DMS153 (cell line): ENCODE data around the gene RIMBP2.

Experiments
- DNase-seq: peaks from one replicate; lab custom pipeline; 2025; lab: John Stamatoyannopoulos, UW

Gene RIMBP2

DNA sequence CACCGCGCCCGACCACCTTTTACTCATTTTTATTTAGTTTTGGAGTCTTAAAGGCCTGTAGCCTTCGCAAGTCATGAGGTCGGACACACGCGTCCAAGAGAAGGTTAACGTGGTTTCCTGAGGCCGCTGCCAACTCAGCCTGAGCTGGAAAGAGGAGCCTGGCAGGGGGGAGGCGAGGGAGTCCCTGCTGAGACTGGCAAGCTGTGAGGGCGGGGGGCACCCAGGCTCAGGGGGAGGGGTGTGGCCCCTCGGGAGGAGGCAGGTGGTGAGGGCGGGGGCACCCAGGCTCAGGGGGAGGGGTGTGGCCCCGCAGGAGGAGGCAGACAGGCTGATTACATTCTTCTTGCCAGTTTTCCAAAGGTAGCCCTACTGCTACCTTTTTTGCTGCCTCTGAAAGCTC, 235.2 kb downstream of the RIMBP2 start:
- DNase-seq = no peak

GRCh38 chr12:130480231-130480630, 235.9 kb downstream of the RIMBP2 start:
- no peak for DNase-seq

- no peak for DNase-seq
These were observed 236.5 kb downstream of the RIMBP2 start for GRCh38 chr12:130479401-130480125.

- no peak for DNase-seq
These were observed 237.3 kb downstream of the RIMBP2 start for GRCh38 chr12:130478786-130479185.

- no peak for DNase-seq
These were observed 238.4 kb downstream of the RIMBP2 start for GRCh38 chr12:130477701-130478100.

GRCh38 chr12:130477266-130477665, 238.8 kb downstream of the RIMBP2 start:
- no peak for DNase-seq

GRCh38 chr12:130476451-130477135, 239.5 kb downstream of the RIMBP2 start:
- DNase-seq = no peak

DNA sequence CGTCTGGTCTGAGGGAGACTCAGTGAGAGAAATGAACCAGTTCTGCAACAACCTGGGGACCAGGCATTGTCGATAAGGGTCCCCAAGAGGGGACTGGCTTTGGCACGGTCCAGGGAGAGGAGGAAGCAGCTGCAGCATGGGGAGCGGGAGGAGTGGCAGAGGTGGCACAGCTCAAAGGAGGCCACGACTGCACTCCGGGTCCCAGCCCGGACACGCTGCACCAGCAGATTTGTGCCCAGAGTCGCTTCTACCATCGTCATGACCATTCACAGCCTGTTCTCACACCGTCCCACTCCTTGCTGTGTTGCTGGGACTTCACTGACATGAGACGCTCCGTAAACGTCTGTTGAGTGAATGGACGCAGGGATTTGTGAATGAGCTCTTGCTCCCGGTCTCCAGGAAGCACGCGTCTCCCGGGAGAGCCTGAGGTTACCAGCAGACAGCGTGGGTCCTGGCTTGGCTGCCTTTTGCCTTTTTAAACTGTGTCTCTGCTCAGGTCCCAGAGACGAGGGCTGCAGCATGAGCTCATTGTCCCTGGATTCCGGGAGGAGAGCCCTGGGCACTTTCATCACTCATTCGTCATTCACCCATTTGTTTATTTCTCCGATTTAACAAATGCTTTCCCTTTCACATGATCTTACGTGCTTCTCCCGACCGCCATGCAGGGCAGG, 241.4 kb downstream of the RIMBP2 start:
- no peak for DNase-seq

- DNase-seq = no peak
These were observed 242.8 kb downstream of the RIMBP2 start for GRCh38 chr12:130473266-130473665.

DNA sequence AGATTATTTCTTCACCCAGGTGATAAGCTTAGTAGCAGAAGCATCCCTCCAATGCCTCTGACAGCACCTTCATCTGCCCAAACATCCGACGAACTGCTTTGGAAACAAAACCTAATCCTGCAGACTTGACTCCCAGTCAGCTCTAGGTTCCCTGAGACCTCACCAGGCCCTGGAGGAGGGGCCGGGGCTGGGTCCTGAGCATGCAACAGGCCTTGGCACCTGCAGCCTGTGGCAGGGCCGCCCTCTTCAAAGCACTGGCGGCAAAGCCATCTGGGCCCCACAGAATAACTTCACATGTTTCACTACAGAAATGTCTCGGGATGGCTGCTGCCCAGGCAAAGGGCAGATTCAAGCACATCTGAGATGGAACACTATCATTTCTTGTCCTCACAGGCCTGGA, 245.1 kb downstream of the RIMBP2 start:
- DNase-seq = no peak

GRCh38 chr12:130469552-130469951, 246.5 kb downstream of the RIMBP2 start:
- no peak for DNase-seq

DNA sequence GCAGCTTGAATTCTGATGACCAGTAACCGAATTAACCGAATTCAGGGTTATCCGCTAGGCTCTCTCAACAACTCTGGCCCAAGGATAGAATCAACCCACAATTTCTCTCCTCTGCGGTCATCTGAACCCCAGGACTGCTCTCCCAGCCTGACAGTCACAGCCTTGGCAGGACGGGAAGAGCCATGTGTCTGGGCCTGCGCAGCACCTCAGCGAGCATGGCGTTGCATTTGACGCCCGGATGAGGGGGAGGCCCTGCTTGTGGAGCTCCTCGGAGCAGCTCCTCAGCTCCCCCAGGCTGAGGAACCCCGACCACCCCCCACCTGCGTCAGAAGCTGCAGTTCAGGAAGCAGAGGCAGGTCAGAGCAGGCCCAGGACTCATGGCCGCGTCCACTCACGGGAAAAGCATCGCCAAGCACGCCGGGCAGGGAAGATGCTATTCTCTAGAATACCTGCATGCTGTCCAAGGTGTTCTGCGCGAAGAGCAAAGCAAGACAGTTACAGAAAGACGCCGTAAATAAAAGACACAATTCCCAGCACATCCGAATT, 247.3 kb downstream of the RIMBP2 start:
- DNase-seq = no peak

- DNase-seq = no peak
These were observed 247.9 kb downstream of the RIMBP2 start for GRCh38 chr12:130468186-130468585.

DNA sequence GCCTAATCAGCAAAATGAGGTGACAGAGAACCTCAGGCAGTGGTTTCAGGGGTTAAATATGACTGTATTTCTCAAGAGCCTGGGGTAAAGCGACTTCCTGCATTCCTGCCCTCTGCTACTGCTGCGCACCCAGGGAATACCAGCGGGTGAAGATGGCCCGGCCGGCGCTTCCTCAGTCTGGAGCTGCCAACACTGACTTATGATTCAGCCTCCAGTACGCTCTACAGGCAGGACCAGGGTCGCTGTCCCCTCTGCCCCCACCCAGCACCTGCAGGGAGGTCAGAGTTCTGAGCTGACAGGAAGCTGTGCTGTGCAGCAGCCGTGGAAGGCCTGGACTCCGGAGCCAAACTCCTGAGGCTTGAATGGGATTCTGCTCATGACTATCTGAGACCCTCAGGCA, 250.5 kb downstream of the RIMBP2 start:
- no peak for DNase-seq

DNA sequence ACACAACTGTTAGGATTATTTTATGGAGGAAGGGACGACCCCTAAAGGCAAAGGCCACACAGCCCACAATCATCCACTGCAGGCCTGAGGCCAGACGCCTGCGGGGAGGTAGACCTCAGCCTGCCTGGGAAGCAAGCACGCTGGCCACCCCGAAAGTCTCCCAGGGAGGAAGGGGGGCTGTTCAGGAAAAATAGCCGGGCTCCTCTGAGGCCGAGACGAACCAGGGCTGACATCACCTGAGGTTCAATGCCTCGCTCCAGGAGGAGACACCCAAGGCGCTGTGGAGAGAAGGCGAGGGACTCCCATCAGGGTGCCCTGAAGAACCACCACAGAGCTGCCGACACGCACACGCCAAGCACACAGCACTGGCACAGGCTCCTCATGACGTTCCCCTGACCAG, 251.1 kb downstream of the RIMBP2 start:
- DNase-seq = no peak

DNA sequence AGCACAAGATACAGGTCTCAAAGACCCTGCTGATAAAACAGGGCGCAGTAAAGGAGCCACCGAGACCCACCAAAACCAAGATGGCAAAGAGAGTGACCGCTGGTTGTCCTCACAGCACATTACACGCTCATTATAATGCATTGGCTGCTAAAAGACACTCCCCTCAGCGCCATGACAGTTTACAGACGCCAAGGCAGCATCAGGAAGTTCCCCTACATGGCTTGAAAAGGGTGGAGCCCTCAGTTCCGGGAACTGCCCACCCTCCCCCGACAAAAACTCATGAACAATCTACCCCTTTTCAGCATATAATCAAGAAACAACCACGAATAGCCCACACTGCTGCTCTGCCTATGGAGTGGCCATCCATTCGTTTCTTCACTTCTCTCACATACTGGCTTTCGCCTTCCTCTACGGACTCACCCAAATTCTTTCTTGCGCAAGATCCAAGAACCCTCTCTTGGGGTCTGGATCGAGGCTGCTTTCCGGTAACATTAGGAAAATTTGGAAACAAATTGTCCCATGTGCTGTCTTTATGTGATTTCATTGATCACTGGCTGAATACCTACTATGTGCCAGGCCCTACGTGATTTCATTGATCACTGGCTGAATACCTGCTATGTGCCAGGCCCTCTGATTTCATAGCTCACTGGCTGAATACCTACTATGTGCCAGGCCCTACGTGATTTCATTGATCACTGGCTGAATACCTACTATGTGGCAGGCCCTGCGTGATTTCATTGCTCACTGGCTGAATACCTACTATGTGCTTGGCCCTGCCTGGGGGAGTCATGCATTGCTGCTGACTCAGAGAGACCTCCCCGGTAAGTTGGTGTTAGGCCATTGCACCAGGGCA, 252.1 kb downstream of the RIMBP2 start:
- no peak for DNase-seq

DNA sequence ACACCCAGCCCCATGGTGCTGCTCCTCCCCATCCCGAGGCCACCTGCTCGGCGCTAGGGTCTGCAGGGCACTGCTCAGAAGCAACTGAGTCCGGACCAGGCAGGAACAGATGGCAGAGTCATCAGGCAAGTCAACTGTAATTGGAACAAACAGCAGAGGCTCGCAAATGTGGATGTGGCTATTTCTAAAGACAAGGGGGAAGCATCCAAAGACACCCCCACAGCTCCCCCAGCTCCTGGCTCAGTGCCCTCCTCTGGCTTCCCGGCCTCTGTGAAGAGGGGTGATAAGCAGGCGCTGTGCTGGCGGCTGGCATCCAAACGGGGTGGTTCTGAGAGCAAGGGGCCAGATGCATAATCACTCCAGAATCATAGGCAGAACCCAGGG, 252.8 kb downstream of the RIMBP2 start:
- DNase-seq = no peak

DNA sequence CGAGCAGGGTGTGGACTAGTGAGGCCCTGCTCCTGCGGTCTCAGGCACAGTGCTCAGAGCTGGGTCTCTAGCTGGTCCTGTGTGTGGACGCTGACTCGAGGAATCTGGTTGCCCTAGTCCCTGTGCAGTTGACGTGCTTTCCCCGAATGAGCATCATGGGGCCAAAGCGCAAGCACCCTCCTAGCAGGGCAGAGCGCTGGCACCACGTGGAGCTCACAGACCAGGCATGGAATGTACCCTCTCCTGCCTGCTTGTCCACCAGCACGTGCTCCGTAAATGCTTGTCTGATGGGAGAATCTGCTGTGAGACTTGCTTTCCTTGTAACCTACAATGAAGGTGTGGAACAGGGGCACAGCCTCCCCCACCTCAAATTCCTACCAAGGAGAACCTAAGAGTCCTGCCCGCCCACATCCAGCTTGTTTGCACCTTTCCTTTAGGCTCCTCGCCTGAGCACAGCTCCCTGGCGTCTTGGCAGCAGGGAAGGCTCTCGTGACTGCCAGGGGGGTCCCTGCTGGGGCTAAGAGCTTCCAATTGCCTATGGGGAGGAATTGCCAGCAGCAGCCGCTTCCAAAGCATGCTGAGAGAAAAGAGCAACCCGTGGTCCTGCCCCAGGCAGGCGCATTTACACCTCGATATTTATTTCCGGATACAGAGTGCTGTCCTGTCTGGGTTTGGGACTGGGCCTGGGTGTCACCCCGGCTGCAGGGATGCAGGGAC, 253.4 kb downstream of the RIMBP2 start:
- no peak for DNase-seq

- no peak for DNase-seq
These were observed 254.1 kb downstream of the RIMBP2 start for GRCh38 chr12:130461839-130462557.

DNA sequence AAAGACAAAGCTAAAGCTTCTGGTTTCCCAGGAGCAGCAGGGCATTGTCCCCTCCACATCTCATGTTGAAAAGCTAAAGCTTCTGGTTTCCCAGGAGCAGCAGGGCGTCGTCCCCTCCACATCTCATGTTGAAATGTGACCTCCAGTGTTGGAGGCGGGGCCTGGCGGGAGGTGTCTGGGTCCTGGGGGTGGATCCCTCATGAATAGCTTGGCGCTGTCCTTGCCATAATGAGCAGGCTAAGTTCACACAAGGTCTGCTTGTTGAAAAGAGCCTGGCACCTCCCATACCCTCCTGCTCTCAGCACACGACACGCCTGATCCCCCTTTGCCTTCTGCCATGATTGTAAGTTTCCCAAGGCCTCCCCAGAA, 254.7 kb downstream of the RIMBP2 start:
- peak; percentile 27 for DNase-seq
